ENCODE measurements around the gene PZP. TPM values are rescaled to one million over a fixed set of nuclear protein-coding genes. Genes with fewer than 3 reads are reported as not detected.

PZP gene
- total and polyA plus RNA-seq, 9 of the 15 experiments (the other 6 are each of a cell fraction or from before 2014, with no cell fraction given), result 0.01 TPM; not detected in 8

DNA sequence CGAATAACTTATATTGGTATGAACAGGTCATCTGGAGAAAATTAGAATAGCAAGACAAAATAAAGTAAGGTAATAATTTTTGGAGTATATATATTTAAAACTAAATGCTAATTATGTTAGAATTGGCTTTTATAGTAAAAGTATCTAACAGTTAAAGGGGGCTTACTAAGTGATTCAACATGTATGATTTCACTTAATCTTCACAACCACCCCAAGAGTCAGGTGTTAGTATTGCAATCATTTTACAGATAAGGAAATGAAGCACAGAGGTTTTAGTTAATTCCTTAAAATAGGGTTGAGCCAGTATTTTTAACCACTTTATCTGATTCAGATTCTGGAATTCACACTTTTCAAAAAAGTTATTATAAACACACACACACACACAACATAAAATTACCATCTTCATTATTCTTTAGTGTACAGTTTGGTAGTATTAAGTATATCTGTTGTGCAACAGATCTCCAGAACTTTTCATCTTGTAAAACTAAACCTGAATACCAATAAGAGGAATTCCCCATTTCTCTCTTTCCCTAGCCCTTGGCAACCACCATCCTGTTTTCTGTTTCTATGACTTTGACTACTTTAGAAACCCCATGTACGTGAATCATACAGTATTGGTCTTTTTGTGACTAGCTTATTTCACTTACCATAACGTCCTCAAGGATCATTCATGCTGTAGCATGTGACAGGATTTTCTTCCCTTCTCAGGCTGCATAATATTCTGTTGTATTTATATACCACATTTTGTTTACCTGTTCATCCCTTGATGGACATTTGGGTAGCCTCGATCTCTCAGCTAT lies 104.9 kb downstream of the PZP start:
- Histone ChIP-seq H3K27me3 (ENCODE audit: control insufficient read depth in 2 of 2, insufficient read depth in 2 of 2, low read length in 2 of 2) (peaks cover 0 to 4% of the 10 kb centered on the region in 2 experiments; a peak in 1 of 5 replicates), H3K9me3 (replicated peaks; ENCODE audit: control insufficient read depth, insufficient read depth, low read depth, low read length) (no peaks in the 10 kb centered on the region), H3K4me3 (no peak overlapping the region), H2AFZ (ENCODE audit: low read depth, low read length) (no peak overlapping the region), H3K9ac (ENCODE audit: insufficient read depth in 1 of 2, low read depth in 2 of 2, low read length in 2 of 2) (no peak overlapping the region), H3K9me1 (ENCODE audit: control insufficient read depth, insufficient read depth, low read length) (no peaks in the 10 kb centered on the region), H3K4me1 (replicated peaks in 1 of 2; ENCODE audit: control insufficient read depth in 2 of 2, insufficient read depth in 2 of 2, low read length in 2 of 2) (no peaks in the 10 kb centered on the region), H3K27ac (ENCODE audit: extremely low read depth, low read depth, low read length) (no peak overlapping the region), H3K4me2 (ENCODE audit: insufficient read depth, low read length) (no peak overlapping the region), H3K36me3 (ENCODE audit: control insufficient read depth, insufficient read depth, low read length) (no peaks in the 10 kb centered on the region), H3K79me2 (ENCODE audit: control insufficient read depth, insufficient read depth, low read length) (no peaks in the 10 kb centered on the region), H4K20me1 (replicated peaks; ENCODE audit: control insufficient read depth, insufficient read depth, low read length) (no peaks in the 10 kb centered on the region)
- FAIRE-seq (no peak), ATAC-seq (no peak), DNase-seq (ENCODE audit: extremely low read depth in 1 of 4, low spot score in 3 of 4) (no peak)
- ChIA-PET CTCF (ENCODE audit: low intra/inter-chr PET ratio) (no interaction called here), POLR2A (interaction anchor here (0.8 kb wide), 1 partner anchor 12 kb away, joined by 3 read pairs; the partner anchor contains the start of gene A2M)
- WGBS (ENCODE audit: insufficient coverage, low coverage, missing lambda C conversion rate), result 1% methylated on average over 4 of the region's 4 CpGs
- in situ Hi-C loops (cut with MboI) (no loop called here), intact Hi-C loops (cut with micrococcal nuclease) (no loop called here)
- BruUV-seq (replicated peaks), result no TSS peak
- no peak for TF ChIP-seq MAFG (tag; conservative IDR thresholded peaks at IDR 0.05)
- TF ChIP-seq CC2D1A (IDR thresholded peaks at IDR 0.05), result no peak
- TF ChIP-seq ZFP36 (IDR thresholded peaks at IDR 0.05; ENCODE audit: low read depth, low read length, partially characterized antibody), result no peak
- TF ChIP-seq, protein P1, sequence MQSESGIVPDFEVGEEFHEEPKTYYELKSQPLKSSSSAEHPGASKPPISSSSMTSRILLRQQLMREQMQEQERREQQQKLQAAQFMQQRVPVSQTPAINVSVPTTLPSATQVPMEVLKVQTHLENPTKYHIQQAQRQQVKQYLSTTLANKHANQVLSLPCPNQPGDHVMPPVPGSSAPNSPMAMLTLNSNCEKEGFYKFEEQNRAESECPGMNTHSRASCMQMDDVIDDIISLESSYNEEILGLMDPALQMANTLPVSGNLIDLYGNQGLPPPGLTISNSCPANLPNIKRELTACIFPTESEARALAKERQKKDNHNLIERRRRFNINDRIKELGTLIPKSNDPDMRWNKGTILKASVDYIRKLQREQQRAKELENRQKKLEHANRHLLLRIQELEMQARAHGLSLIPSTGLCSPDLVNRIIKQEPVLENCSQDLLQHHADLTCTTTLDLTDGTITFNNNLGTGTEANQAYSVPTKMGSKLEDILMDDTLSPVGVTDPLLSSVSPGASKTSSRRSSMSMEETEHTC (IDR thresholded peaks at IDR 0.05), result no peak
- no peak for TF ChIP-seq ATF7 (IDR thresholded peaks at IDR 0.05)
- no peak for TF ChIP-seq MEF2A (IDR thresholded peaks at IDR 0.05; ENCODE audit: control insufficient read depth, low read depth, low read length)
- no peak for TF ChIP-seq ZNF143 (CRISPR knock-in tag; IDR thresholded peaks at IDR 0.05)
- TF ChIP-seq MTA1 (IDR thresholded peaks at IDR 0.05; ENCODE audit: borderline replicate concordance), result no peak
- no peak for TF ChIP-seq FOXA3 (CRISPR knock-in tag; conservative IDR thresholded peaks at IDR 0.05 in 1 of 2, IDR thresholded peaks at IDR 0.05 in 1 of 2)
- no peak for TF ChIP-seq WHSC1 (IDR thresholded peaks at IDR 0.05; ENCODE audit: low read length)
- no peak for TF ChIP-seq SAFB2 (IDR thresholded peaks at IDR 0.05; ENCODE audit: borderline replicate concordance, low read depth, low read length, severe bottlenecking)
- TF ChIP-seq ZNF668 (CRISPR knock-in tag; IDR thresholded peaks at IDR 0.05), result no peak
- no peak for TF ChIP-seq ZNF3 (CRISPR knock-in tag; IDR thresholded peaks at IDR 0.05)
- TF ChIP-seq NR1H2 (CRISPR knock-in tag; IDR thresholded peaks at IDR 0.05), result no peak
- no peak for TF ChIP-seq ZNF766 (CRISPR knock-in tag; conservative IDR thresholded peaks at IDR 0.05)
- no peak for TF ChIP-seq ZNF586 (CRISPR knock-in tag; conservative IDR thresholded peaks at IDR 0.05)
- TF ChIP-seq, protein P2, sequence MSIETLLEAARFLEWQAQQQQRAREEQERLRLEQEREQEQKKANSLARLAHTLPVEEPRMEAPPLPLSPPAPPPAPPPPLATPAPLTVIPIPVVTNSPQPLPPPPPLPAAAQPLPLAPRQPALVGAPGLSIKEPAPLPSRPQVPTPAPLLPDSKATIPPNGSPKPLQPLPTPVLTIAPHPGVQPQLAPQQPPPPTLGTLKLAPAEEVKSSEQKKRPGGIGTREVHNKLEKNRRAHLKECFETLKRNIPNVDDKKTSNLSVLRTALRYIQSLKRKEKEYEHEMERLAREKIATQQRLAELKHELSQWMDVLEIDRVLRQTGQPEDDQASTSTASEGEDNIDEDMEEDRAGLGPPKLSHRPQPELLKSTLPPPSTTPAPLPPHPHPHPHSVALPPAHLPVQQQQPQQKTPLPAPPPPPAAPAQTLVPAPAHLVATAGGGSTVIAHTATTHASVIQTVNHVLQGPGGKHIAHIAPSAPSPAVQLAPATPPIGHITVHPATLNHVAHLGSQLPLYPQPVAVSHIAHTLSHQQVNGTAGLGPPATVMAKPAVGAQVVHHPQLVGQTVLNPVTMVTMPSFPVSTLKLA (conservative IDR thresholded peaks at IDR 0.05), result no peak
